Gastrocnemius medialis (tissue), 4 donors: ENCODE results near the gene CRYGN. TPM values are rescaled to one million over a fixed set of nuclear protein-coding genes. Genes with fewer than 3 reads are reported as not detected.

Experiments
- ATAC-seq, 2 donors: fragments of 150-250 bp; one replicate each; pipeline ENCODE4 v1.9.1; 2016
- DNase-seq, 2 donors: peaks; one replicate each; pipeline ENCODE4 v3.0.0-alpha.2; 2019
- H3K27ac ChIP-seq, 4 donors: fragments of 200-600 bp; sonication (generic); 1 replicate in 1 of 4; 2 replicates in 3 of 4; pipeline ENCODE4 v1.5.1; 2016 to 2018; ENCODE audit warnings: mild to moderate bottlenecking in 2 of 4, moderate library complexity in 1 of 4
- H3K27me3 ChIP-seq, 3 donors: fragments of 200-600 bp; sonication (generic) in 2 of 3; 1 replicate in 1 of 3; 2 replicates in 2 of 3; pipeline versions ENCODE4 v1.5.1 to v1.6.0; 2016 to 2019; ENCODE audit warnings: mild to moderate bottlenecking in 1 of 3, moderate library complexity in 1 of 3
- H3K36me3 ChIP-seq, 2 donors: fragments of 200-600 bp; sonication (generic) in 1 of 2; one replicate each; pipeline ENCODE4 v1.5.1; 2017 to 2018
- H3K4me1 ChIP-seq, 2 donors: fragments of 200-600 bp; sonication (generic) in 1 of 2; one replicate each; pipeline ENCODE4 v1.5.1; 2016 to 2017; ENCODE audit warnings: mild to moderate bottlenecking in 2 of 2
- H3K4me3 ChIP-seq, 4 donors: fragments of 200-600 bp; sonication (generic) in 3 of 4; 1 replicate in 1 of 4; 2 replicates in 3 of 4; pipeline ENCODE4 v1.5.1; 2016 to 2019; ENCODE audit warnings: mild to moderate bottlenecking in 2 of 4
- H3K9me3 ChIP-seq, 3 donors: fragments of 200-600 bp; sonication (generic) in 2 of 3; 1 replicate in 1 of 3; 2 replicates in 2 of 3; pipeline ENCODE4 v1.5.1; 2016 to 2019
- POLR2A ChIP-seq, 2 donors: fragments of 450-650 bp; IDR thresholded peaks; one replicate each; pipeline ENCODE4 v1.6.1; 2017; ENCODE audit warnings: antibody characterized with exemption in 2 of 2, mild to moderate bottlenecking in 2 of 2, moderate library complexity in 2 of 2
- in situ Hi-C, 4 donors: fragments of 200-750 bp; cut with MboI; loops; one replicate each; pipeline versions ENCODE4 v1.15.0 to v1.8.0; 2017; ENCODE audit warnings: low sequenced_read_pairs in 4 of 4
- intact Hi-C: fragments of 100-400 bp; cut with DNase I; formaldehyde crosslinking; loops from one replicate; pipeline ENCODE4 v1.15.1; 2023; ENCODE audit warnings: low total_unique reads
- total RNA-seq, 4 donors: library from RNA; depleted of rRNA; stranded (reverse); fragments of >200 nt; gene quantifications; one replicate each; pipeline versions ENCODE4 v1.1.0 to v1.2.3, GENCODE V29; 2016
- TF ChIP-seq, protein P1 (sequence below), 5 experiments: fragments of 450-650 bp in 3 of 5; fragments of 200-600 bp in 2 of 5; sonication (generic) in 2 of 5; IDR thresholded peaks in 4 of 5; conservative IDR thresholded peaks in 1 of 5; 1 replicate in 4 of 5; 2 replicates in 1 of 5; pipeline ENCODE4 v1.5.1; 2016 to 2019; ENCODE audit warnings: antibody characterized with exemption in 5 of 5, mild to moderate bottlenecking in 3 of 5, moderate library complexity in 3 of 5

Gene CRYGN
- total RNA-seq, 4 donors from 2014 or later: not detected

DNA sequence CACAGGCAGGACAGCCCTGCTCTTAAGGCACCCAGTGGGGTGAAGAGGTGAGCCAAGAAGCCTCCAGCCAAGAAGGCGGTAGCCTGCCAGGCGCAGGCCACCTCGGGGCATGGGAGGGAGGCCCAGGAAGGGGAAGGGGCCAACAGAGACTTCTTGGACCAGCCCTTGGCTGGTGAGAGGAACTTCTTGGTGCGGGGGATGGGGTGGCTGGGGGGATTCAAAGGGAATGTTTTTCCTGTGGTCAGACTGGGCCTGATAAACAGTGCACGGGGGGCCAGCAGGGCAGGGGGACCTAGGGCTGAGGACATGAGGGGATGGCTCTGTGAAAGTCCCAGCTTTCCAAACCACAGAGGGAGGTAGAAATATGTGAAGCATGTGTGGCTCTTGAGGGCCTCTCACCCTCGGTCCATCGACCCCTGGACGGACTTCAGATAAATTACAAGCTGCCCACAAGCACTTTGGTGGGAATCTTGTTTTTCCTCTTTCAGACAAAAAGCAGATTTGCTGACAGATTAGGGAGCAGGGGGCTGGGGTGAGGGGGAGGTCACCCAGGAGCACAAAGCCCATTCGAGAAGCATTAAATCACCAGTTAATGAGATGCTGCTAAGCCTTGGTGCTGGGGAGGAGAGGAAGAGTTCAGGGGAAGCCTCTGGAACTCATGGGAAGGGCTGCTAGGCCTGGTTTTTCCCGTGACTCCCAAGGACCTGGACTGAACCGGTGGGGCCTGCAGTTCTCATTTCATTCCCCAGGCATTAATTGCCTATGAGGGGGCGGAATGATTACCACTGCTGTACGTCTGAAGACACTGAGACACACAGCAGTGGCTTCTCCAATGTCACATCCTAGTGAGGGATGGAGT, 11.3 kb downstream of the CRYGN start:
- peak overlapping the region in 1 of 4 donors; percentile 25 for H3K27ac ChIP-seq

DNA sequence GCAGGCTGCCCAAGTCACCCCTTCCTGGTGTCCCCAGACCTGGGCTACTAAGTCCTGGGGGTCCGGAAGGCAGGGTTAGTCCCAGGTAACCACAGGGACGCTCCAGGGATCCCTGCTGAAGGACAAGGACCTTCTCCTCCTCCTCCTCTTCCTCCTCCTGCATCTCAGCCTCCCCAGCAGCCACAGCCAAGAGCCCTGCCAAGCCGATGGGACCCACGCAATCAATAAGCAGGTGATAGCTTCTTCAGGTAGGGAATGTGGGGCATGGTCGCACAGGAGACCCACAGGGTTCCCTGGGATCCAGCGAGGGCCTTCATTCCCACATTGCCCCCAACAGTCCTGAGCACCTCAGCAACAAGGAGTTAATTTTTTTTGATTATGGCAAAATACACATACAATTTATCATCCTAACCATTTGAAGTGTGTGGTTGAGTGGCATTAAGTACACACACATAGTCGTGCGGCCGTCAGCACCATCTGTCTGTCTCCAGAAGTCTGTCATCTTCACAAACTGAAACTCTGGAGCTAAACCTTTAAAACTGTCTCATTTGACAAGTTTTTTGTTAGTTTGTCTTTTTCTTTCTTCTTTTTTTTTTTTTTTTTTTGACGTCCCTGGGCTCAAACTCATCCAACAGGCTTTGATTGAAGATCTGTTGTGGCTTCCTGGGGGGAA, 12.1 kb downstream of the CRYGN start:
- Histone ChIP-seq H3K27ac (peak overlapping the region in 1 of 4 donors; percentile 47), H3K4me1 (no peaks in the 10 kb centered on the region), H3K9me3 (no peaks in the 10 kb centered on the region), H3K4me3 (no peak overlapping the region), H3K27me3 (no peaks in the 10 kb centered on the region), H3K36me3 (no peaks in the 10 kb centered on the region)
- intact Hi-C loops (no loop called here), in situ Hi-C loops (no loop called here)
- DNase-seq: no peak
- ATAC-seq: no peak
- TF ChIP-seq, protein P1, sequence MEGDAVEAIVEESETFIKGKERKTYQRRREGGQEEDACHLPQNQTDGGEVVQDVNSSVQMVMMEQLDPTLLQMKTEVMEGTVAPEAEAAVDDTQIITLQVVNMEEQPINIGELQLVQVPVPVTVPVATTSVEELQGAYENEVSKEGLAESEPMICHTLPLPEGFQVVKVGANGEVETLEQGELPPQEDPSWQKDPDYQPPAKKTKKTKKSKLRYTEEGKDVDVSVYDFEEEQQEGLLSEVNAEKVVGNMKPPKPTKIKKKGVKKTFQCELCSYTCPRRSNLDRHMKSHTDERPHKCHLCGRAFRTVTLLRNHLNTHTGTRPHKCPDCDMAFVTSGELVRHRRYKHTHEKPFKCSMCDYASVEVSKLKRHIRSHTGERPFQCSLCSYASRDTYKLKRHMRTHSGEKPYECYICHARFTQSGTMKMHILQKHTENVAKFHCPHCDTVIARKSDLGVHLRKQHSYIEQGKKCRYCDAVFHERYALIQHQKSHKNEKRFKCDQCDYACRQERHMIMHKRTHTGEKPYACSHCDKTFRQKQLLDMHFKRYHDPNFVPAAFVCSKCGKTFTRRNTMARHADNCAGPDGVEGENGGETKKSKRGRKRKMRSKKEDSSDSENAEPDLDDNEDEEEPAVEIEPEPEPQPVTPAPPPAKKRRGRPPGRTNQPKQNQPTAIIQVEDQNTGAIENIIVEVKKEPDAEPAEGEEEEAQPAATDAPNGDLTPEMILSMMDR (IDR thresholded peaks at IDR 0.05 in 4 of 5, conservative IDR thresholded peaks at IDR 0.05 in 1 of 5): no peak
- TF ChIP-seq POLR2A (IDR thresholded peaks at IDR 0.05): no peak

More for the DNA sequence above, 11.3 kb downstream of the CRYGN start:
- Histone ChIP-seq H3K36me3 (no peaks in the 10 kb centered on the region), H3K9me3 (no peaks in the 10 kb centered on the region), H3K4me3 (no peak overlapping the region), H3K4me1 (no peaks in the 10 kb centered on the region), H3K27me3 (no peaks in the 10 kb centered on the region)
- in situ Hi-C loops (no loop called here), intact Hi-C loops (no loop called here)
- TF ChIP-seq, protein P1 (IDR thresholded peaks at IDR 0.05 in 4 of 5, conservative IDR thresholded peaks at IDR 0.05 in 1 of 5): no peak
- TF ChIP-seq POLR2A (IDR thresholded peaks at IDR 0.05): no peak
- ATAC-seq: no peak
- peak in 1 of 2 donors; percentile 7 for DNase-seq

DNA sequence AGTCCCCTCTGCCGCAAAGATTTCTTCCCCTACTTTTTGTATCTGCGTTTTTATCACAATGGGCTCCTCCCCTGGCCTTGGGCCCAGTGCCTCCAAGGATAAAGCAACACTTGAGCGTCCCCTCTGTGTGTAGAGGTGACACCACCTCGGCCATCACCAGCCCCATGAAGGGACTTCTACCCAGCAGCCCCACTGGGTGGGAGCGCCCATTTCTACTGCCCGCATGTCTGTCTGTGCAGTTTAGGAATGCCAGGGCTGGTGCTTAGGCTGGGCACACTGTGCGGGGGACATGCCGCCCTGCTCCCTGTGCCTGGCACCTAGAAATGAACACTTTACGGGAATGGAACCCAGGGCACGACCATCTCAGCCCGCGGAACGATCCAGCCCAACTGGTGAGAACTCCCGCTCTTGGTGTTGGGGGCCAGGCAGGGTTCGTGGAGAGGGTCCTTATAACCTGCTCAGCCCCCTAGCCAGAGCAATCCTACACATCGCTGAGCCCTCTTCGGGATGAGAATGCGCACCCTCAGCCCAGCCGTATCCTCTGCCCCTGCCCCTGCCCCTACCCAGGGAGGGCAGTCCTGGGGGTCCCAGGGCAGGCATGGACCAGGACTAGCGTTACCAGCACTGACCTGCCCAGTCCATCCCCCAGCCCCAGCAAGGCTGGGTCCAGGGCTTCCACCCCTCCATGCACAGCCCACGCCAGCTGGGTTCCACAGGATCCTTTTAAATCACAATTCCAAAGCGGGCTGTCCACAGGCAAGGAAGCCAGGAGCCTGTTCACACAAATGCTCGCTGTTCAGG, 12.8 kb downstream of the CRYGN start:
- Histone ChIP-seq H3K27ac (peak overlapping the region in 1 of 4 donors; percentile 47), H3K27me3 (no peaks in the 10 kb centered on the region), H3K4me1 (no peaks in the 10 kb centered on the region), H3K9me3 (peaks cover 0 to 7% (median 0%) of the 10 kb centered on the region in 3 donors), H3K36me3 (no peaks in the 10 kb centered on the region), H3K4me3 (no peak overlapping the region)
- intact Hi-C loops (no loop called here), in situ Hi-C loops (no loop called here)
- TF ChIP-seq, protein P1 (IDR thresholded peaks at IDR 0.05 in 4 of 5, conservative IDR thresholded peaks at IDR 0.05 in 1 of 5): no peak
- no peak for TF ChIP-seq POLR2A (IDR thresholded peaks at IDR 0.05)
- no peak for ATAC-seq
- DNase-seq: no peak

DNA sequence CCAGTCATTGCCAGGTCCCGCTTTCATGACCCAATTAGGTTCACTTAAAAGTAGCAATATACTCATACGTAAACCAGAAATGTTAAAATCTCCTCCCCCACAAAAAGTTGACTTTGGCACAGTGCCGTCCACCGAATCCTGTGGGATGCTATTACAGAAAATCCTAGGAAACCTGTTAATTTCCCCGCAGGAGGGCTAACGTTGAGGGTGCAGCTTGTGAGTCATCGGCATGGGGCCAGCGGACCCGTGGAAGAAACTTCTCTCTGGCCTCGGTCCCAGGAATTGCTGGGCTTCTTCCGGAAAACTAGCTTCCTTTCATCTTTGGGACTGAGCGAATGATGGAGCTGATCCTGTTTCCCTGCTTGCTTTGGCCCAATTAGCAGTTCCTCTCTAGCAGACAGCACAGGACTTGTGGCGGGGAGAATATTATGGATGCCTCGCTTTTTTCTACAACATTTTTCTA, 13.5 kb downstream of the CRYGN start:
- Histone ChIP-seq H3K4me1 (no peaks in the 10 kb centered on the region), H3K27me3 (no peaks in the 10 kb centered on the region), H3K4me3 (no peak overlapping the region), H3K36me3 (no peaks in the 10 kb centered on the region), H3K27ac (peak overlapping the region; percentile 39 to 61 (median 56)), H3K9me3 (peaks cover 0 to 11% (median 0%) of the 10 kb centered on the region in 3 donors)
- ATAC-seq (peak; percentile 51 to 61), DNase-seq (peak; percentile 41 to 43)
- intact Hi-C loops: no loop called here
- no peak for TF ChIP-seq POLR2A (IDR thresholded peaks at IDR 0.05)
- TF ChIP-seq, protein P1 (IDR thresholded peaks at IDR 0.05 in 4 of 5, conservative IDR thresholded peaks at IDR 0.05 in 1 of 5): no peak
- in situ Hi-C loops: no loop called here
